Activated T-cell treated with anti-CD3 and anti-CD28 coated beads, Interleukin-2, amount 50 U/mL, for 24 hours (primary cell): ENCODE data around the gene PAH.
A peak's percentile ranks its signal among the peaks of the same experiment; 100 is the strongest.
"Not testable (repeated sequence)": the region's sequence is repeated elsewhere in the genome, so short reads cannot be mapped to it uniquely, and the experiment has no call there.

Experiments
- DNase-seq: peaks from one replicate; pipeline ENCODE4 v3.0.0-alpha.2; 2020
- H3K27ac Mint-ChIP-seq: 2 replicates; pipeline ENCODE4 v1.8.0; 2020; ENCODE audit warnings: mild to moderate bottlenecking, mixed read lengths
- H3K27me3 Mint-ChIP-seq: 2 replicates; pipeline ENCODE4 v1.8.0; 2020; ENCODE audit warnings: mixed read lengths
- H3K36me3 Mint-ChIP-seq: 2 replicates; pipeline ENCODE4 v1.8.0; 2020; ENCODE audit warnings: low read depth, mixed read lengths
- H3K4me1 Mint-ChIP-seq: 2 replicates; pipeline ENCODE4 v1.8.0; 2020; ENCODE audit warnings: low read depth, mixed read lengths
- H3K4me3 Mint-ChIP-seq: 2 replicates; pipeline ENCODE4 v1.8.0; 2020; ENCODE audit warnings: mild to moderate bottlenecking, moderate library complexity, mixed read lengths
- H3K9me3 Mint-ChIP-seq: 2 replicates; pipeline ENCODE4 v1.8.0; 2020; ENCODE audit warnings: mixed read lengths

Gene PAH

DNA sequence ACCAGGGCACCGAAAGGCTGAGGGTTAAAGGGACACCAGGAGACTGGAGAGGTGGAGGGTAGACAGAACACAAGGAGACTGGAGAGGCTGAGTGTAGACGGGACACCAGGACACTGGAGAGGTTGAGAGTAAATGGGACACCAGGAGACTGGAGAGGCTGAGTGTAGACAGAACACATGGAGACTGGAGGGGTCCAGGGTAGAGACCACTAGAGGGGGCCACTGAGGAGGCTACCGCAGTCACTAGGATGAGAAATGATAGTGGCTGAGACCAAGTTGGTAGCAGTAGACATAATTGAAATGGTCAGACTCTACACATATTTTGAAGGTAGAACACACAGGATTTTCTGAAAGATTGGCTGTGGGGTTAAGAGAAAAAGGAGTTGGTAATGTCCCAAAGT is 68.2 kb downstream of the PAH start:
- H3K4me1 Mint-ChIP-seq: no peaks in the 10 kb centered on the region
- H3K9me3 Mint-ChIP-seq: no peaks in the 10 kb centered on the region
- peaks cover 8% of the 10 kb centered on the region for H3K27me3 Mint-ChIP-seq
- DNase-seq: no peak
- no peak overlapping the region for H3K4me3 Mint-ChIP-seq
- H3K36me3 Mint-ChIP-seq: no peaks in the 10 kb centered on the region
- H3K27ac Mint-ChIP-seq: no peak overlapping the region

DNA sequence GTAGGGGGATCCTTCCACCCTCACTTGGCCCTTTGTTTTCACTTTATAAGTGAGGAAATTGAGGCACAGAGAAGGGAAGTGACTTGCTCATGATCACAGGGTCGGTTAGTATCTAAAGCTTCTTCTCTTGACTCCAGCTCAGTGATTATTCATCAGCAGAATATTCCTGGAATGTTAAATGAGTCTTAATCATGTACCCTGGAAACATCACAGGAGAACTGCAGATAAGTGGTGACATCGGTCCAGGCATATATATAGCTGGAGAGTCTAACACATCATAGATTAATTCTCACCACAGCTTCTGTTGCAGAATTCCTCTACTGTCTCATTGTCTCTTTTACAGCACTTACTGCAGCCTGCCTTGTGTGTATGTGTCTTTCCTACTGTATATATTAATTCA is 69.9 kb downstream of the PAH start:
- DNase-seq: no peak
- no peak overlapping the region for H3K27ac Mint-ChIP-seq
- H3K27me3 Mint-ChIP-seq: peaks cover 6% of the 10 kb centered on the region

GRCh38 chr12:102833687-102834441 is 83.2 kb downstream of the PAH start:
- H3K27me3 Mint-ChIP-seq: peaks cover 7% of the 10 kb centered on the region
- H3K9me3 Mint-ChIP-seq: no peaks in the 10 kb centered on the region
- no peak overlapping the region for H3K4me3 Mint-ChIP-seq
- no peak for DNase-seq
- H3K4me1 Mint-ChIP-seq: no peaks in the 10 kb centered on the region
- no peaks in the 10 kb centered on the region for H3K36me3 Mint-ChIP-seq
- H3K27ac Mint-ChIP-seq: no peak overlapping the region

More for the DNA sequence above, 69.9 kb downstream of the PAH start:
- Mint-ChIP-seq H3K9me3 (no peaks in the 10 kb centered on the region), H3K36me3 (no peaks in the 10 kb centered on the region), H3K4me1 (no peaks in the 10 kb centered on the region), H3K4me3 (no peak overlapping the region)

- H3K36me3 Mint-ChIP-seq, H3K9me3 Mint-ChIP-seq, H3K27me3 Mint-ChIP-seq, H3K4me1 Mint-ChIP-seq, DNase-seq, H3K27ac Mint-ChIP-seq, H3K4me3 Mint-ChIP-seq: not testable (repeated sequence)
Measured at GRCh38 chr12:102832826-102833225, 84.2 kb downstream of the PAH start.

GRCh38 chr12:102824218-102824835 is 92.7 kb downstream of the PAH start:
- Mint-ChIP-seq H3K36me3 (no peaks in the 10 kb centered on the region), H3K4me1 (no peaks in the 10 kb centered on the region), H3K4me3 (no peak overlapping the region), H3K9me3 (no peaks in the 10 kb centered on the region), H3K27ac (no peak overlapping the region), H3K27me3 (peaks cover 32% of the 10 kb centered on the region)
- DNase-seq: no peak

DNA sequence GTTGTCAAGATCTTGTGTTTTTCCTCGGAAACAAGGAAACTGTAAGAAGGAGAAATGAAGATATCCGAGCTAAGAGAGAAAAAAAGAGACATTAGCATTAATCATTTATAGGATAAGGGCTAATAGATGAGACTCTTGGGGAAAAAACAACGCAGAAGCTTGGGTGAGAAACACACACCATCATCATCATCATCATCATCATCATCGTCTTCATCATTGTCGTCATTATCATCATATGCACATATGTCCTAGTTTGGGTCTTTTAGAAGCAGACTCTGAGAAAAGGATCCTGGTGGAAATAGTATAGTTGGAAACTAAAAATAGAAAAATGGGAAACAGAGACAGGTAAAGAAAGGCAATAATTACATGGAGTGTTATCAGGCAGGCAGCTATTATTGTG is 95.9 kb downstream of the PAH start:
- H3K36me3 Mint-ChIP-seq: no peaks in the 10 kb centered on the region

DNA sequence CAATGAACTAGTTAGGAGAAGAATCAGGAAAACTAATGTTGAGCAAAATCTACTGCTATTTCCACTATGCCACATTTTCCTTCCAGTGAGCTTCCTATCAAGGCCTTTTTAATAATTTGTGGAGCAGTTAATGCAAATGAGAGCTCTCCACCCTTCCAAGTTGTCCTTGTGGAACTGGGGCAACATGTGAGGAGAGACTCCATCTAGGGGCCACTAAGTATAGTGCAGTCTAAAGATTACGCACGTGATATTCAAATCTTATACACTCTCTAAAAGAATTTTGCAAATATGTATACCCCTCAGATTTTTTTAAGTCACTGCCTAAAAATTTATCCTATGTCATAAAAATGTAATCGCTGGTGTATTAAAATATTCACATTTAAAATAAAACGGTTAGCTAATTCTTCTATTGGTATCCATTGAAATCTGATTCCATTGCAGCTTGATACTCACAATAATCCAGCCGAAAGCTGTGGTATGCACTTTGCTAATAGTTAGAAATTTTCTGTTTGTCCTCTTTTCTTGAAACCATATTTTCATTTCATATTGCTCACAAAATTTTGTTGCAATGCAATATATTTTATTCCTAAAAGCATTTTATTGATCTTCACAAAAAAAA is 100.1 kb downstream of the PAH start:
- no peak for DNase-seq
- Mint-ChIP-seq H3K27ac (no peak overlapping the region), H3K27me3 (peaks cover 7% of the 10 kb centered on the region), H3K4me1 (no peaks in the 10 kb centered on the region), H3K9me3 (no peaks in the 10 kb centered on the region), H3K4me3 (no peak overlapping the region), H3K36me3 (no peaks in the 10 kb centered on the region)

More for the DNA sequence above, 95.9 kb downstream of the PAH start:
- H3K27me3 Mint-ChIP-seq: peaks cover 36% of the 10 kb centered on the region
- no peak for DNase-seq
- no peak overlapping the region for H3K4me3 Mint-ChIP-seq
- H3K9me3 Mint-ChIP-seq: no peaks in the 10 kb centered on the region
- no peaks in the 10 kb centered on the region for H3K4me1 Mint-ChIP-seq
- no peak overlapping the region for H3K27ac Mint-ChIP-seq

DNA sequence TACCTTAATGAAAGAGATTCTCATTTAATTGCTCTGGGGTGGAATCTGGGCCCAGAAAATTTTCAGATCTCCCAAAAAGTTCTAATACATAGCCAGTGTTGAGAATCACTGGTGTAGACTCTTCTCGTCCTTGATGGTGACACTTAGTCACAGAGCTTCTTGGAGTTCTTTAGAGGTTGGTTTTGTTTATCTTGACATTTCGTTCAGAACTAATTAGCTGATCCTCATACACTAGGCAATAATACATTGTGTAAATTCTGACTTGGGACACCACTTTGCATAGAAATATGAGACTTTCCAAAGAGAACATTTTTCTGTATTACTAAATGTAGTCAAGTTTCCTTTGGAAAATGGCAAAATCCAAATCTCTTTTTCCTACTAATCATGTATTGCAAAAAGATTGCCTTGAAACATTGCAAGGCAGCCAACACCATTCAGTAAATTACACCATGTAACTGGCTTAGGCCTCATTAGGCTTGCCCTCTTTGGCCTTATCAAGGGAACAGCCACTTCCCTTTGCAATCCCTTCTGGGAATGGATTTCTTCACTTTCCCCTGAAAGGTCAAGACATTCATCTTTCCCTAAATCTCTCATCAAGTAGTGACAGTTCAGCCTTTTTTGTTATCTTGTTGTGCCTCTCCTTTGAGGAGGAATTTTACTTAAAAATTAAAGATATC is 102.2 kb downstream of the PAH start:
- no peaks in the 10 kb centered on the region for H3K36me3 Mint-ChIP-seq
- no peaks in the 10 kb centered on the region for H3K4me1 Mint-ChIP-seq
- no peaks in the 10 kb centered on the region for H3K9me3 Mint-ChIP-seq
- H3K27ac Mint-ChIP-seq: no peak overlapping the region
- H3K4me3 Mint-ChIP-seq: no peak overlapping the region
- DNase-seq: no peak
- peaks cover 7% of the 10 kb centered on the region for H3K27me3 Mint-ChIP-seq

DNA sequence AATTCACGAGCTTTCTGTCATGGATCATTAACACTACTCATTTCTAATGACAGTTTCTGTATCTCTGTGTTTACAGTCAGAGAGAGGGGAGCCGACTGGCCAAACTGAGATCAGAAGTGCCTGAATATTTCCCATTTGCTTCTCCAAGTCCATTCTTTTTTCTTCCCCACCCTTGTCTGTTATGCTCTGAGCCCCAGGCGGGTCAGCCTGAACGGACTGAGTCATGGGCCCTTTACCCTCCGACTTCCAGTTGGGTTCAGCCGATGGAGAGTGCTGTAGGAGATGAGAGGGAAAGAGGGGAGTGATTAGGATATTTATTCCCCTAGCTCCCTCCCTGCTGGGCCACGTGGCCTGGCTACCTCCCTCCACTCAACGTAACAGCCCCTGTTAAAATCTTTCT is 104.7 kb downstream of the PAH start:
- H3K9me3 Mint-ChIP-seq: no peaks in the 10 kb centered on the region
- H3K4me3 Mint-ChIP-seq: no peak overlapping the region
- peaks cover 2% of the 10 kb centered on the region for H3K27me3 Mint-ChIP-seq
- H3K36me3 Mint-ChIP-seq: no peaks in the 10 kb centered on the region
- DNase-seq: no peak
- no peaks in the 10 kb centered on the region for H3K4me1 Mint-ChIP-seq
- no peak overlapping the region for H3K27ac Mint-ChIP-seq

DNA sequence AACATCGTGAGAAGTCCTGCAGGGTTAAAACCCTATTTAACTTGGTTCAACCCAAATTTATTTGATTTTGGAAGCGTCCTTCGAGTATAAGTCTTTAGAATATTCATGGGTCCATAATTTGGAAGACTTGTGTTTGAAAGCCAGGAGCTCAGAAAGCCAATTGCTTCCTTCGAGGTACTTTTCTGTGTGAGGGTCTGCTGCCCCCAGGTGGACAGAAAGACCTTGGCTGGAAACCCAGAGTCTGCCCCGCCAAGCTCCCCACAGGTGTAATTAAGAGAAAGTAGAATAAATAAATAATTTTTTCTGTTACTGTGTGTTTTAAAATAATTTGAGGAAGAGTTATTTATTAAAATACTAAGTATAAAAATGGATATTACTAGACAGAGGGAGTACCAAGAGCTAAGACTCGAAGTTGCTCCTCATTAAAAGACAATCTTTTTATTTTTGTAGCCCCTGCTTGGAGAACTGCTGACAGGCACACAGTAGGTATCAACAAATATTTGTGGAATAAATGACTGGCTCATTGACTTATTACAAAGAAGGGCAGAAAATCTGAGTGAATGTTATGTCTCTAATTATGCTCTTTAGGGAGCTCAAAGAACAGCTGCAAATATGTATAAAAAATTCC is 105.8 kb downstream of the PAH start:
- Mint-ChIP-seq H3K27ac (no peak overlapping the region), H3K9me3 (no peaks in the 10 kb centered on the region), H3K4me3 (no peak overlapping the region), H3K36me3 (no peaks in the 10 kb centered on the region), H3K27me3 (peaks cover 2% of the 10 kb centered on the region), H3K4me1 (no peaks in the 10 kb centered on the region)
- DNase-seq: peak; percentile 31

DNA sequence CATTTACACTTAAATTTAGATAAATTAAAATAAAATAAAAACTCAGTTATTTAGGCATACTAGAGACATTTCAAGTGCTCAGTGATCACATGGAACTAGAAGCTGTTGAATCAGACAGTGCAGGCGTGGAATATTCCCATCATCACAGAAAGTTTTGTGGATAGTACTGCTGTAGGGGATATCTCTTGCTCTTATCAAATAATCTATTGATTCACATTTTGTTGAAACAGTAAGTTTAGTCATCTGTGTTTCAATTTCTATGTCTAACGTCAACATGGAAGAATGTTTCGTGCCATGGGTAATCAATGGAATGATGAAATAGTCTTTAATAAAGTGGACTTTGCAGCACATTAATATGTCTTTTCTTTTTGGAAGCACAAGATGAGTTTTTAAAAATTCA is 108.6 kb downstream of the PAH start:
- Mint-ChIP-seq H3K4me1 (no peaks in the 10 kb centered on the region), H3K9me3 (no peaks in the 10 kb centered on the region), H3K27me3 (no peaks in the 10 kb centered on the region), H3K4me3 (no peak overlapping the region), H3K36me3 (no peaks in the 10 kb centered on the region), H3K27ac (no peak overlapping the region)
- no peak for DNase-seq

DNA sequence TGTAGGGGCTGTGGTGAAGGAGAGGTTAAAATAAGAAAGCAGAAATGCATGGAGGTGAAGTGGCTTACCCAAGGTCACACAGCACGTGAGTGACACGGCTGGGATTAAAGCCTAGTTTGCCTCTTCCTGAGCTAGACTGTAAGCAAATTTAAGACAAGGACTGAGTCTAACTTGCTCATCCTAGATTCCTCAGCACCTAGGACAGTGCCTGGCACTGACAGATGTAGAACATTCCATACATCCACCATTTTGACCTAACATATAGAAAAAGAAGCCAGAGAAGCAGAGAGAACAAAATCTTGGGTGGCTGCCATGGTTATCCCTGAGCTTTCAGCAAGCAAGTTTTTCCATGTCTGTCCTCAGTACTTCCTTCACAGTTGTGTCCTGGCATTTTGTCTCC is 110.5 kb downstream of the PAH start:
- no peaks in the 10 kb centered on the region for H3K4me1 Mint-ChIP-seq
- H3K9me3 Mint-ChIP-seq: no peaks in the 10 kb centered on the region

DNA sequence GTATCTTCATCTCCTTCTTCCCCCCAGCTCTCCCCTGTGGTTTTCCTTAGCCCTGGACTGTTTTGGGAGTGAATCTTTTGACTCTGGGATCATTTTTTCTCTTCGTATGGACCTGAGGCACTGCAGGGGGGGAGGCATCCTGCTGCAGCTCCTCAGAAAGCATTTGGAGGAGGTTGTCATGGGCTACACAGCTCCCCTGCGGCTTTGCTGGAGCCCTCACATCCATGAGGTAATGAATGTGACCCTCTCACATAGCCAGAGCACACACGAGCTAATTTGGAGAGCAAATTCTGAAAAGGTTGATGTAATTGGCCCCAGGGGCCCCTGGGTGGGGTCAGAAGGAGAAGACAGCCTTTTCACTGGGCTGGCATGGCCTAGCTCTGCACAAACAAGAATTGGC is 110.9 kb downstream of the PAH start:
- Mint-ChIP-seq H3K4me1 (no peaks in the 10 kb centered on the region), H3K27ac (no peak overlapping the region), H3K4me3 (no peak overlapping the region), H3K9me3 (no peaks in the 10 kb centered on the region), H3K27me3 (no peaks in the 10 kb centered on the region), H3K36me3 (no peaks in the 10 kb centered on the region)
- no peak for DNase-seq

More for the DNA sequence above, 110.5 kb downstream of the PAH start:
- DNase-seq: no peak
- no peak overlapping the region for H3K27ac Mint-ChIP-seq
- no peaks in the 10 kb centered on the region for H3K36me3 Mint-ChIP-seq
- no peaks in the 10 kb centered on the region for H3K27me3 Mint-ChIP-seq
- no peak overlapping the region for H3K4me3 Mint-ChIP-seq

DNA sequence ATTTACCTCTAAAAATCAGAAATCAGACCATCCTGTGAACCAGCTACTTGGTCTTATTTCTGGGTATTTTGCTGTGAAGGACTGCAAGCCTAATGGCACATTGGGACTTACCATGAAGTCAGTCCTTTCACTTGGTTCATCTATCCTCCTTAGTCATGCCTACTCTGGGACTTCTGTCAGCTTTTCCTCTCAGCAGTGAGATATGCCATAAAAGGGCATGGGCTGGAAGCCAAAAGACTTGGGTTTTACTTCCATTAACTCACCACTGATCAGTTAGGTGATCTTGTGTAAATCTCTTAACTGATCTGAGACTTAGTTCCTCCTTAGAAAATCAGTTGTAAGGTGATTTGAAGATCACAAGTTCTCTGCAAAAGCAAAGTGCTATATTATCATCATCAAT is 116.5 kb downstream of the PAH start:
- Mint-ChIP-seq H3K36me3 (no peaks in the 10 kb centered on the region), H3K27ac (no peak overlapping the region), H3K27me3 (no peaks in the 10 kb centered on the region), H3K4me3 (no peak overlapping the region), H3K4me1 (no peaks in the 10 kb centered on the region), H3K9me3 (no peaks in the 10 kb centered on the region)
- DNase-seq: no peak
